Adrenal gland (tissue), 12 donors: Measurements from ENCODE around the gene VEZT. TPM values are rescaled to one million over a fixed set of nuclear protein-coding genes. Genes with fewer than 3 reads are reported as not detected.
"Not testable (repeated sequence)": the region's sequence is repeated elsewhere in the genome, so short reads cannot be mapped to it uniquely, and the experiment has no call there.

ENCODE experiments used
- DNase-seq, 7 donors: peaks; one replicate each; pipeline ENCODE4 v3.0.0-alpha.2; 2019 to 2020
- H3K27ac ChIP-seq, 5 donors: fragments of 200-600 bp; sonication (generic) in 4 of 5; 1 replicate in 3 of 5; 2 replicates in 2 of 5; pipeline versions ENCODE4 v1.5.1 to v1.8.0; 2016 to 2020; ENCODE audit warnings: mild to moderate bottlenecking in 1 of 5
- H3K27me3 ChIP-seq: fragments of 200-600 bp; 2 replicates; pipeline ENCODE4 v1.8.0; 2021
- H3K36me3 ChIP-seq, 2 donors: fragments of 200-600 bp; replicated peaks in 1 of 2; 1 replicate in 1 of 2; 2 replicates in 1 of 2; pipeline versions ENCODE4 v1.5.1 to v1.8.0; 2018 to 2022
- H3K4me1 ChIP-seq, 2 donors: fragments of 200-600 bp; replicated peaks in 1 of 2; 1 replicate in 1 of 2; 2 replicates in 1 of 2; pipeline versions ENCODE4 v1.5.1 to v1.8.0; 2018 to 2021
- H3K4me3 ChIP-seq, 4 donors: fragments of 200-600 bp; sonication (generic) in 3 of 4; one replicate each; pipeline ENCODE4 v1.5.1; 2016 to 2018
- H3K9me3 ChIP-seq, 3 donors: fragments of 200-600 bp; sonication (generic) in 1 of 3; replicated peaks in 1 of 3; 1 replicate in 2 of 3; 2 replicates in 1 of 3; pipeline versions ENCODE4 v1.5.1 to v1.8.0; 2016 to 2021
- POLR2A ChIP-seq, 2 donors: fragments of 450-650 bp; IDR thresholded peaks; one replicate each; pipeline ENCODE4 v1.6.1; 2017; ENCODE audit warnings: antibody characterized with exemption in 2 of 2, mild to moderate bottlenecking in 2 of 2, moderate library complexity in 1 of 2
- WGBS, 4 donors: extraction: QIAGEN DNeasy Blood & Tissue Kit in 2 of 4; methylation state at CpG; one replicate each; pipeline versions ENCODE4 v1.1.5 to v1.1.7; 2013 to 2017; 5-methylcytosine and 5-hydroxymethylcytosine counted together
- intact Hi-C, 2 donors: fragments of 100-400 bp; cut with DNase I; formaldehyde crosslinking; loops; one replicate each; pipeline versions ENCODE4 v1.14.1 to v1.15.0; 2022 to 2023
- polyA plus RNA-seq, 3 donors: library from polyadenylated mRNA; stranded (reverse); fragments of 200-250 nt in 2 of 3; fragments of 350-450 nt in 1 of 3; fragmentation: Illumina TruSeq in 1 of 3; extraction: RNeasy Lipid Tissue Mini Kit (QIAGEN cat#74804) in 1 of 3; gene quantifications; one replicate each; pipeline ENCODE4 v1.2.3, GENCODE V29; 2013 to 2014
- total RNA-seq, 9 donors: library from RNA; depleted of rRNA in 4 of 9; stranded (reverse); fragments of >200 nt in 4 of 9; fragments of 120-200 nt in 1 of 9; fragmentation: NEBNext Ultra II Directional in 1 of 9; extraction: Animal tissue kit (Norgen Biotek cat#: 25700) in 1 of 9; gene quantifications; one replicate each; pipeline versions ENCODE4 v1.1.0 to v1.2.4, GENCODE V29; 2013 to 2023
- TF ChIP-seq, protein P1 (sequence below), 6 experiments: fragments of 450-650 bp in 4 of 6; fragments of 200-600 bp in 2 of 6; sonication (generic) in 1 of 6; IDR thresholded peaks; 1 replicate in 5 of 6; 2 replicates in 1 of 6; pipeline versions ENCODE4 v1.5.1 to v1.8.0; 2016 to 2021; ENCODE audit warnings: antibody characterized with exemption in 6 of 6, mild to moderate bottlenecking in 2 of 6, moderate library complexity in 1 of 6
- donor health status: healthy with polysubstance abuse.
- donor health status: Bipolar disorder and iron deficiency.
- donor health status: DM: yes; HTN: yes; CAD: no.
- donor health status: DM: no; HTN: no; CAD: no.
- donor health status: DM: no; HTN: no; CAD: no.
- donor health status: DM: yes; HTN: yes; CAD: no.

Gene VEZT
- total and polyA plus RNA-seq, 12 donors, result 34.8 to 189 (median 88.3) TPM

GRCh38 chr12:95303476-95303875 is 85.9 kb downstream of the VEZT start:
- no peak overlapping the region for H3K27ac ChIP-seq

DNA sequence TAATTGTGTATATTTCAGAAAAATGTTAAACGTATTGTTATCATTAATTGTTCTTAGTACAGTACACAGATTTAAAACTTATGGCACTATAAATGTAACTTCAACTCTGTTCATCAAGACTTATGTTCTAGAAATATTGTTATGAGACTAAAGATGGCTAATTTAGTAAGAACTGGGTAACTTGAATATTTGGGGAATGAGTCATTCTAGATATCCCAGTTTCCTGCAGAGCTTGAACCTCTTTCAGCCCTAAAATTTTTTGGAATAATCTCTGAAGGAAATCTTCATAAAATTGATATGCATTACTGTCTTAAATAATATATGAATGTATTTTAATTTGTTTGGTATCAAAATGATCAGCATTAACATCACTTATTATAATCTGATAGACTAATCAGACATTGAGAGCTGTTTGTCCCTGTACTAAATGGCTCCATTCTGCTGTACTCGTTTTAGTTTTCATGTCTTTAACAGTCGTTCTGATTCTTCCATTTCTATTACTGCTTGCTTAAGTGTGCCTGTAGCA is 87.1 kb downstream of the VEZT start:
- DNase-seq, result no peak
- Histone ChIP-seq H3K4me1 (peaks cover 0 to 16% of the 10 kb centered on the region in 2 donors), H3K9me3 (no peaks in the 10 kb centered on the region), H3K36me3 (peaks cover 0 to 15% of the 10 kb centered on the region in 2 donors), H3K4me3 (no peak overlapping the region), H3K27ac (no peak overlapping the region), H3K27me3 (no peaks in the 10 kb centered on the region)
- intact Hi-C loops, result no loop called here
- 64 to 74% (median 68%) methylated on average over 3 of the region's 3 CpGs for WGBS, 4 donors
- no peak for TF ChIP-seq POLR2A (IDR thresholded peaks at IDR 0.05)
- TF ChIP-seq, protein P1, sequence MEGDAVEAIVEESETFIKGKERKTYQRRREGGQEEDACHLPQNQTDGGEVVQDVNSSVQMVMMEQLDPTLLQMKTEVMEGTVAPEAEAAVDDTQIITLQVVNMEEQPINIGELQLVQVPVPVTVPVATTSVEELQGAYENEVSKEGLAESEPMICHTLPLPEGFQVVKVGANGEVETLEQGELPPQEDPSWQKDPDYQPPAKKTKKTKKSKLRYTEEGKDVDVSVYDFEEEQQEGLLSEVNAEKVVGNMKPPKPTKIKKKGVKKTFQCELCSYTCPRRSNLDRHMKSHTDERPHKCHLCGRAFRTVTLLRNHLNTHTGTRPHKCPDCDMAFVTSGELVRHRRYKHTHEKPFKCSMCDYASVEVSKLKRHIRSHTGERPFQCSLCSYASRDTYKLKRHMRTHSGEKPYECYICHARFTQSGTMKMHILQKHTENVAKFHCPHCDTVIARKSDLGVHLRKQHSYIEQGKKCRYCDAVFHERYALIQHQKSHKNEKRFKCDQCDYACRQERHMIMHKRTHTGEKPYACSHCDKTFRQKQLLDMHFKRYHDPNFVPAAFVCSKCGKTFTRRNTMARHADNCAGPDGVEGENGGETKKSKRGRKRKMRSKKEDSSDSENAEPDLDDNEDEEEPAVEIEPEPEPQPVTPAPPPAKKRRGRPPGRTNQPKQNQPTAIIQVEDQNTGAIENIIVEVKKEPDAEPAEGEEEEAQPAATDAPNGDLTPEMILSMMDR (IDR thresholded peaks at IDR 0.05), result no peak

More at GRCh38 chr12:95303476-95303875, 85.9 kb downstream of the VEZT start:
- DNase-seq, result no peak
- intact Hi-C loops, result no loop called here
- H3K4me3 ChIP-seq, result no peak overlapping the region
- no peaks in the 10 kb centered on the region for H3K9me3 ChIP-seq
- no peaks in the 10 kb centered on the region for H3K27me3 ChIP-seq
- WGBS, 4 donors, result 92 to 94% (median 94%) methylated on average over 1 of the region's 1 CpG
- peaks cover 0 to 16% of the 10 kb centered on the region in 2 donors for H3K4me1 ChIP-seq
- TF ChIP-seq POLR2A (IDR thresholded peaks at IDR 0.05), result no peak
- TF ChIP-seq, protein P1 (IDR thresholded peaks at IDR 0.05), result no peak
- H3K36me3 ChIP-seq, result peaks cover 0 to 19% of the 10 kb centered on the region in 2 donors

GRCh38 chr12:95312656-95313055 is 95.0 kb downstream of the VEZT start:
- H3K36me3 ChIP-seq, result peaks cover 0 to 6% of the 10 kb centered on the region in 2 donors
- no peak overlapping the region for H3K4me3 ChIP-seq
- TF ChIP-seq POLR2A (IDR thresholded peaks at IDR 0.05), result no peak
- TF ChIP-seq, protein P1 (IDR thresholded peaks at IDR 0.05), result no peak
- whole genome bisulfite sequencing, 4 donors, result 74 to 82% (median 78%) methylated on average over 1 of the region's 1 CpG
- H3K4me1 ChIP-seq, result no peaks in the 10 kb centered on the region
- intact Hi-C loops, result no loop called here
- DNase-seq, result no peak
- no peaks in the 10 kb centered on the region for H3K9me3 ChIP-seq
- H3K27ac ChIP-seq, result no peak overlapping the region
- no peaks in the 10 kb centered on the region for H3K27me3 ChIP-seq

- H3K27me3 ChIP-seq, H3K9me3 ChIP-seq, intact Hi-C loops, H3K4me3 ChIP-seq, H3K27ac ChIP-seq, H3K4me1 ChIP-seq, DNase-seq, H3K36me3 ChIP-seq: not testable (repeated sequence)
- WGBS, 4 donors, result 87 to 94% (median 90%) methylated on average over 6 of the region's 6 CpGs
Measured at GRCh38 chr12:95314756-95315155, 97.1 kb downstream of the VEZT start.

GRCh38 chr12:95316798-95317197 is 99.2 kb downstream of the VEZT start:
- 92 to 97% (median 93%) methylated on average over 4 of the region's 4 CpGs for WGBS, 4 donors
- no peaks in the 10 kb centered on the region for H3K36me3 ChIP-seq
- H3K4me1 ChIP-seq, result no peaks in the 10 kb centered on the region
- no peak for TF ChIP-seq POLR2A (IDR thresholded peaks at IDR 0.05)
- TF ChIP-seq, protein P1 (IDR thresholded peaks at IDR 0.05), result no peak
- no peak overlapping the region for H3K4me3 ChIP-seq
- DNase-seq, result no peak
- no peaks in the 10 kb centered on the region for H3K9me3 ChIP-seq
- intact Hi-C loops, result no loop called here
- H3K27me3 ChIP-seq, result no peaks in the 10 kb centered on the region
- no peak overlapping the region for H3K27ac ChIP-seq
